CD4-positive, alpha-beta T cell (primary cell): Measurements from ENCODE around the gene PMF1. TPM values are rescaled to one million over a fixed set of nuclear protein-coding genes. Genes with fewer than 3 reads are reported as not detected.

ENCODE experiments used
- ATAC-seq: fragments of 200-7000 bp; cut with Tn5 transposase; one replicate; pipeline ENCODE4 v1.10.0; 2022; ENCODE audit warnings: mild to moderate bottlenecking; ENCODE audit not compliant: poor library complexity
- CTCF ChIA-PET: fragments of 350-600 bp; sonication (Branson Sonifier 250); formaldehyde crosslinking; loops from one replicate; lab custom pipeline; 2021; ENCODE audit warnings: antibody characterized with exemption, inconsistent platforms; lab: Charles Lee
- POLR2A ChIA-PET: fragments of 350-600 bp; sonication (Branson Sonifier 250); formaldehyde crosslinking; loops from one replicate; lab custom pipeline; 2021; ENCODE audit warnings: antibody characterized with exemption, inconsistent platforms; lab: Charles Lee
- DNase-seq, 14 experiments: peaks; one replicate each; pipeline ENCODE4 v3.0.0-alpha.2; 2013 to 2020; ENCODE audit warnings: mixed read lengths in 2 of 14
- H3K27ac ChIP-seq, 2 donors: one replicate each; pipeline versions ENCODE4 v1.5.1 to v1.7.0; 2013; ENCODE audit warnings: low read length in 2 of 2, low read depth in 1 of 2, mild to moderate bottlenecking in 1 of 2
- H3K27me3 ChIP-seq, 2 experiments: 1 replicate in 1 of 2; 2 replicates in 1 of 2; pipeline versions ENCODE4 v1.6.1 to v1.7.0; 2013; ENCODE audit warnings: low read length in 2 of 2, control low read depth in 1 of 2, mild to moderate bottlenecking in 1 of 2, moderate library complexity in 1 of 2; ENCODE audit not compliant: insufficient read depth in 2 of 2, control insufficient read depth in 1 of 2
- H3K36me3 ChIP-seq: one replicate; pipeline ENCODE4 v1.6.1; 2013; ENCODE audit warnings: low read length, control low read depth; ENCODE audit not compliant: insufficient read depth
- H3K4me1 ChIP-seq: one replicate; pipeline ENCODE4 v1.6.1; 2013; ENCODE audit warnings: low read length, control low read depth; ENCODE audit not compliant: insufficient read depth
- H3K4me3 ChIP-seq: one replicate; pipeline ENCODE4 v1.5.1; 2013; ENCODE audit warnings: mild to moderate bottlenecking, low read length, moderate library complexity
- H3K9me3 ChIP-seq, 2 experiments: 1 replicate in 1 of 2; 2 replicates in 1 of 2; pipeline versions ENCODE4 v1.6.1 to v1.7.0; 2013; ENCODE audit warnings: low read length in 2 of 2, mild to moderate bottlenecking in 2 of 2, control low read depth in 1 of 2, moderate library complexity in 1 of 2; ENCODE audit not compliant: control insufficient read depth in 1 of 2, insufficient read depth in 1 of 2
- H3K27ac Mint-ChIP-seq: one replicate; pipeline ENCODE4 v1.8.0; 2020; ENCODE audit warnings: mixed read lengths
- H3K27me3 Mint-ChIP-seq: one replicate; pipeline ENCODE4 v1.8.0; 2021; ENCODE audit warnings: mixed read lengths
- H3K36me3 Mint-ChIP-seq: one replicate; pipeline ENCODE4 v1.8.0; 2021; ENCODE audit warnings: low read depth, mixed read lengths
- H3K4me1 Mint-ChIP-seq: one replicate; pipeline ENCODE4 v1.8.0; 2021; ENCODE audit warnings: low read depth, mixed read lengths
- H3K4me3 Mint-ChIP-seq: one replicate; pipeline ENCODE4 v1.8.0; 2020; ENCODE audit warnings: mild to moderate bottlenecking, mixed read lengths
- H3K9me3 Mint-ChIP-seq: one replicate; pipeline ENCODE4 v1.8.0; 2020; ENCODE audit warnings: mixed read lengths
- CTCF ChIP-seq: fragments of 200-600 bp; IDR thresholded peaks from one replicate; pipeline ENCODE4 v1.8.0; 2022; ENCODE audit warnings: antibody characterized with exemption, mild to moderate bottlenecking
- intact Hi-C, 2 experiments: fragments of 100-400 bp; cut with DNase I in 1 of 2; cut with micrococcal nuclease in 1 of 2; formaldehyde crosslinking; loops; one replicate each; pipeline versions ENCODE4 v1.15.1 to v1.9.0; 2023 to 2025; cut with DNase I, micrococcal nuclease
- total RNA-seq, 174 experiments: library from RNA in 2 of 174; stranded (reverse) in 2 of 174; gene quantifications; one replicate each; pipeline ENCODE4 v1.2.3 and lab custom pipeline; 2021 to 2026

Gene PMF1
- total RNA-seq, 2 experiments from 2014 or later, result 58.0 to 61.2 TPM

- H3K27me3 Mint-ChIP-seq, result no peaks in the 10 kb centered on the region
- peak overlapping the region; percentile 10 for H3K4me3 Mint-ChIP-seq
- Histone ChIP-seq H3K4me1 (peaks cover 22% of the 10 kb centered on the region), H3K27ac (no peak overlapping the region), H3K9me3 (no peaks in the 10 kb centered on the region), H3K27me3 (no peaks in the 10 kb centered on the region), H3K4me3 (peak overlapping the region; percentile 45), H3K36me3 (peaks cover 22% of the 10 kb centered on the region)
- no peak for ATAC-seq
- no peaks in the 10 kb centered on the region for H3K9me3 Mint-ChIP-seq
- CTCF ChIA-PET, result interaction anchor here (1.2 kb wide), 1 partner anchor 21 kb away, joined by 3 read pairs; no protein-coding TSS in a partner anchor
- no peak for TF ChIP-seq CTCF
- peaks cover 10% of the 10 kb centered on the region for H3K36me3 Mint-ChIP-seq
- POLR2A ChIA-PET, result interaction anchor here (0.9 to 2.4 kb wide), 9 partner anchors 15 to 242 kb away, joined by 3 to 8 read pairs (median 3); partner anchors contain the start of genes PMF1 and SMG5
- DNase-seq, result no peak
- no peak overlapping the region for H3K27ac Mint-ChIP-seq
- H3K4me1 Mint-ChIP-seq, result peaks cover 21% of the 10 kb centered on the region
- intact Hi-C loops, result no loop called here
Measured at GRCh38 chr1:156246241-156246780, 33.5 kb downstream of the PMF1 start.

GRCh38 chr1:156246781-156247459, 34.1 kb downstream of the PMF1 start:
- no peak for ATAC-seq
- POLR2A ChIA-PET, result interaction anchor here (0.9 to 2.4 kb wide), 6 partner anchors 15 to 36 kb away, joined by 3 to 8 read pairs (median 3); partner anchors contain the start of genes PMF1 and SMG5
- CTCF ChIA-PET, result no interaction called here

More at GRCh38 chr1:156246781-156247459, 34.1 kb downstream of the PMF1 start:
- H3K27me3 ChIP-seq, result no peaks in the 10 kb centered on the region
- Mint-ChIP-seq H3K4me3 (no peak overlapping the region), H3K4me1 (peaks cover 21% of the 10 kb centered on the region), H3K27me3 (no peaks in the 10 kb centered on the region), H3K9me3 (no peaks in the 10 kb centered on the region), H3K36me3 (peaks cover 10% of the 10 kb centered on the region), H3K27ac (no peak overlapping the region)
- no peak overlapping the region for H3K27ac ChIP-seq
- DNase-seq, result peak in 1 of 14 experiments; percentile 21
- intact Hi-C loops, result no loop called here
- H3K4me3 ChIP-seq, result no peak overlapping the region
- peaks cover 28% of the 10 kb centered on the region for H3K4me1 ChIP-seq
- no peaks in the 10 kb centered on the region for H3K9me3 ChIP-seq
- peaks cover 28% of the 10 kb centered on the region for H3K36me3 ChIP-seq
- no peak for TF ChIP-seq CTCF
